Skin of body (tissue), 2 donors: ENCODE measurements around the gene TEFM. TPM values are rescaled to one million over a fixed set of nuclear protein-coding genes. Genes with fewer than 3 reads are reported as not detected.
A peak's percentile ranks its signal among the peaks of the same experiment; 100 is the strongest.
"Not testable (repeated sequence)": the region's sequence is repeated elsewhere in the genome, so short reads cannot be mapped to it uniquely, and the experiment has no call there.

ENCODE experiments used
- DNase-seq: peaks from one replicate; lab custom pipeline; 2025; lab: John Stamatoyannopoulos, UW
- total RNA-seq: library from RNA; depleted of rRNA; stranded (reverse); fragments of >200 nt; gene quantifications from one replicate; pipeline ENCODE4 v1.2.3, GENCODE V29; 2014

Gene TEFM
- 11.7 TPM for total RNA-seq

- DNase-seq, result peak; percentile 75
Measured at GRCh38 chr17:30906101-30906911, at the start of gene TEFM. TEFM (minus strand) TSS chr17:30906238; CDS start chr17:30906198, 40 bp downstream.

DNA sequence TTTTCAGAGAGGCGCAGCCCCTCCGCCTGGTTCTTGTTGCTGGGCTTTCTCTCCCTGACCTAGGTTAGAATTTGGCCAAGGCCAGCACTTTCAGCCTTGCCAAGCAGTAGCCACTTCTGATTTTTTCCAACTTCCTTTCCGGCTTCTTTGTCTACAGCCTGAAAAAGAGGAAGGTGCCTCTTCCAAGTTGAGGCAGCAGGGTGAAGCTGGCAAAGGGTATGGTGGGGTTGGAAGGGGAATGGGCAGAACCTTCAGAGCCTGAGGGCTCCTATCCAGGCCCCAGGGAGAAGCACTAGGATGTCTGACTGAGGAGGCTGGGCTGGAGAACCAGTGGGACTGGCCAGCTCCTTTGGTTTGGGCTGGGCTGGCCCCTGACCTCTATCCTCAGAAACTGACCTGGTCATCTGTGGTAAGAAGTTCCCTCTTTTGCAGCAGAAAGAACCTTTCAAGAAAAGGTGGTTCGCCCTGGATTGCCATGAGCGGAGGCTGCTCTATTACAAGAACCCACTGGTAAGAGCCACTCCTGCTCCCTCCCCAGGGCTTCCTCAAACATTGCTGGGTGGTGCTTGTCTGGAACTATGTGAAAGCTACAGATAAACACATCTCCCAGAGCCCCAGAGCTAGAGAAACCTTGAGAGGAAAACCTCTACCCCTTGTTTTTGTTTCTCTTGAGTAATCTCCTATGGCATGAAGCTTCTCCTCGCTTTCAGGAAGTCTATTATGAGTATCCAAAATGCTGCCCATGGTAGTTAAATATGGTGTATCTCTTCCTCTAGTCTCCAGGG lies 48.2 kb upstream of the TEFM start:
- no peak for DNase-seq

DNA sequence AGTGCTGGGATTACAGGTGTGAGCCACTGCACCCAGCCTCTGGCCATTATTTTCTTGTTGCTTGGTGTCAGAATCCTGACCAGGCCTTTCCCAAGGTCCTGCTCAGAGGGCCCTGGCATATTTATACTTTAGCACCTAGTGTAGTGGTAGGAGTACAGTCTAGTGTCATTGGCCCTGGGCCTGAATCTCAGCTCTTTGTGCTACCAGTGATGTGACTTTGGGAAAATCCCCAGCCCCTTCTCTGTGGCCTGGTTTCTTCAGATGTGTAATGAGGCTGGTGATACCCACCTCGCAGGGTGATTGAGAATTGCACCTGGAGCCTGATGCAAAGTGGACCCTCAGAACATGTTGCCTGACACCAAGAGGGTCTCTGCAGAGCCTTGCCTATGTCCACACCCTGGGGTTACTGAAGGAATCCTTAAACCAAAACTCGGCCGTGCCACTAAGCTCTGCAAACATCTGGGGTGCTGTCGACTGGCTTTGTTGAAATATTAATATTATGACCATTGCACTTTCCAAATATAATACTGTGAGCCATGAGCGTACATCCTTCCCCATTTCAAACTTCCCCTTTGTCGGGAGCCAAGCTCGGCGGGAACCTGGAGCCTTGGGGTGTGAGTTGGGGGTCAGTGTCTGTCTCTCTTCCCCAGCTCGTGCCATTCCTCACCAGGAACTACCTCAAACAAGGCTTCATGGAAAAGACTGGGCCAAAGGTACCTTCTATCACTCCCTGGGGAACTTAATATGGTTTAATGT lies 46.8 kb upstream of the TEFM start:
- no peak for DNase-seq

GRCh38 chr17:30950669-30951399 lies 44.8 kb upstream of the TEFM start:
- DNase-seq, result peak; percentile 30

GRCh38 chr17:30950189-30950588 lies 44.2 kb upstream of the TEFM start:
- no peak for DNase-seq

DNA sequence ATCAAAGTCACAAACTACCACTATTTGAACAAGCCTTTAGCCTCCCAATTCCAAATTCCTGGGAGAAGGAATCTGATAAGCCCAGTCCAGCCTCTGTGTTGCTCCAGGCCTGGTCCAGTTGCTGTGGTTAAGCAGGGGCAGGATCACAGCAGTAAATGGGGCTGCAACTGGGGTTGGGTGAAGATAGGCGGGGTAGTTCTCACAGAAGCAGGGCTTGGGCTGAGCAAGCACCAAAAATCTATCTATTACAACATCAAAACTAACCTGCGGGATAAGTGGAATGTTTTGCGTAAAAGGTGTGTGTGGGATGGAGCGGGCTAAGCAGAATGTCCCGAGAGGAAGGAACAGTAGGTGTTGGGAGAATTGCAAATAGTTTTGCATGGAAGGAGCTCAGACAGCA lies 41.8 kb upstream of the TEFM start:
- DNase-seq, result no peak

GRCh38 chr17:30942308-30943079 lies 36.5 kb upstream of the TEFM start:
- peak; percentile 88 for DNase-seq

- no peak for DNase-seq
Measured at GRCh38 chr17:30939051-30939689, 33.1 kb upstream of the TEFM start.

DNA sequence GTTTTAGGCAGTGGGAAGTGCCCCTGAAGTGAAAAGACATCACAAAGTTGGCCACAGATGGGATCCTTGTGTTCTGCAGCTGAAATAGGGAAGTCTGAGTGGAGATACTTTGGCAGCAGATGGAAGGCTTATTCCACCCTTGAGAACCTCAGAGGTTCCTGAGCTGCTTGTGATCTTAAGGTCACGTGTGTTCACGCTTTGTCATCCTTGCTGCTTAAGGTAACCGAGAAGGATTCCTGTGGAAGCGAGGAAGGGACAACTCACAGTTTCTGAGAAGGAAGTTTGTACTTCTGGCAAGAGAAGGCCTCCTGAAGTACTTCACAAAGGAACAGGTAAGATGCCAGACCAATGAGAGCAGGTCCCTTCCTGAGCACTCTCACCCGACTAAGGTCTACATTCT lies 27.9 kb upstream of the TEFM start:
- no peak for DNase-seq

GRCh38 chr17:30931582-30931981 lies 25.5 kb upstream of the TEFM start:
- DNase-seq, result not testable (repeated sequence)

- DNase-seq, result no peak
Measured at GRCh38 chr17:30930495-30930894, 24.5 kb upstream of the TEFM start.

DNA sequence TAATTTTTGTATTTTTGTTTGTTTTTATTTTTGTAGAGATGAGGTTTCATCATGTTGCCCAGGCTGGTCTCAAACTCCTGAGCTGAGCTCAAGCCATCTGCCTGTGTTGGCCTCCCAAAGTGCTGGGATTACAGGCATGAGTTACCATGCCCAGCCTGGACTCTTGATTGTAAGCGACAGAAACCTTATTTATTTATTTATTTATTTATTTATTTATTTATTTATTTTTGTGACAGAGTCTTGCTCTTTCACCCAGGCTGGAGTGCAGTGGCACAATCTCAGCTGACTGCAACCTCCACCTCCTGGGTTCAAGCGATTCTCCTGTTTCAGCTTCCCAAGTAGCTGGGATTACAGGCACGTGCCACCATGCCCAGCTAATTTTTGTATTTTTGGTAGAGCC lies 23.8 kb upstream of the TEFM start:
- not testable (repeated sequence) for DNase-seq

DNA sequence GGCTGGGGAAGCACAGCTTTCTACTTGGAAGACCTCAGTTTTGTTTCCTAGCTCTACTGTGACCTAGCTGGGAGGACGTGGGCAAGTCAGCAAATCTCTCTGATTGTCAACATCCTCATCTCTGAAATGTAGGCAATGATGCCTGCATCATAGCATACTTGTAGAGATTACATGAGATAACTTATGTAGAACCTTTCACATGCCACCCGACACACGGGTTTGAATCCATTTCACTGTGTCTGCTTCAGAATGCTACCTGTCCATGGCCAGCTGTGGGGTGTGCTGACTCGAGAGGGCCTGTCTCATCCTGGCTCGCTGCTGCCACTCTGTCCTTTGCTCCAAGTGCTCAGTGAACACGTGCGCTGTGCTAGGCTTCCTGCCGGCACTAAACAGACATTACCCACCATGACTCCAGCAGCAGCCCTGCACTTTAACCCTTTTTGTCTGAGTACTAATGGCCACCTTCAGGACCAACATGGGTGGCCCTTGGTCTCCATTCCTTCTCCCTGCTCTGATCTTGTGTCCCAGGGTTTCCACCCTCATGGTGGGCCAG lies 23.1 kb upstream of the TEFM start:
- no peak for DNase-seq

GRCh38 chr17:30928584-30928983 lies 22.5 kb upstream of the TEFM start:
- DNase-seq, result no peak

DNA sequence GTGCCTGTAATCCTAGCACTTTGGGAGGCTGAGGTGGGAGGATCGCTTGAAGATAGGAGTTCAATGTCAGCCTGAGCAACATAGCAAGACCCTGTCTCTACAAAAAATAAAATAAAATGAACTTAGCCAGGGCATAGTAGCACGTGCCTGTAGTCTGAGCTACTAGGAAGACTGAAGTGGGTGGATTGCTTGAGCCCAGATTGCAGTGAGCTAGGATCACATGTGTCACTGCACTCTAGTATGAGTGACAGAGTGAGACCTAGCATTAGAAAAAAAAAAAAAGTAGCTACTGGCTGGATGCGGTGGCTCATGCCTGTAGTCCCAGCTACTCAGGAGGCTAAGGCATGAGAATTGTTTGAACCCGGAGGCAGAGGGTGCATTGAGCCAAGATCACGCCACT lies 21.7 kb upstream of the TEFM start:
- no peak for DNase-seq

- no peak for DNase-seq
Measured at GRCh38 chr17:30926516-30926915, 20.5 kb upstream of the TEFM start.

GRCh38 chr17:30924341-30924740 lies 18.3 kb upstream of the TEFM start:
- no peak for DNase-seq

- no peak for DNase-seq
Measured at GRCh38 chr17:30922235-30923030, 16.4 kb upstream of the TEFM start.
